Tibial nerve (tissue), 4 donors: ENCODE data around the gene MS4A12. TPM values are rescaled to one million over a fixed set of nuclear protein-coding genes. Genes with fewer than 3 reads are reported as not detected.
"Not testable (repeated sequence)": the region's sequence is repeated elsewhere in the genome, so short reads cannot be mapped to it uniquely, and the experiment has no call there.

Experiments used
- DNase-seq, 2 donors: peaks; one replicate each; pipeline ENCODE4 v3.0.0-alpha.2; 2019; ENCODE audit warnings: low spot score in 2 of 2
- H3K27ac ChIP-seq, 4 donors: fragments of 200-600 bp; sonication (generic) in 3 of 4; one replicate each; pipeline ENCODE4 v1.5.1; 2017 to 2019; ENCODE audit warnings: mild to moderate bottlenecking in 1 of 4
- H3K27me3 ChIP-seq, 2 donors: fragments of 200-600 bp; sonication (generic) in 1 of 2; one replicate each; pipeline versions ENCODE4 v1.5.1 to v1.6.0; 2017 to 2019
- H3K36me3 ChIP-seq, 3 donors: fragments of 200-600 bp; sonication (generic); one replicate each; pipeline ENCODE4 v1.5.1; 2018 to 2019
- H3K4me1 ChIP-seq, 4 donors: fragments of 200-600 bp; sonication (generic) in 3 of 4; one replicate each; pipeline ENCODE4 v1.5.1; 2017 to 2019
- H3K4me3 ChIP-seq, 4 donors: fragments of 200-600 bp; sonication (generic) in 3 of 4; one replicate each; pipeline ENCODE4 v1.5.1; 2017 to 2019; ENCODE audit warnings: mild to moderate bottlenecking in 1 of 4, moderate library complexity in 1 of 4
- H3K9me3 ChIP-seq, 4 donors: fragments of 200-600 bp; sonication (generic) in 3 of 4; one replicate each; pipeline ENCODE4 v1.5.1; 2017 to 2019
- EP300 ChIP-seq, 2 donors: sonication (generic); formaldehyde crosslinking; IDR thresholded peaks; one replicate each; pipeline ENCODE4 v1.6.1; 2017; ENCODE audit warnings: antibody characterized with exemption in 2 of 2, mild to moderate bottlenecking in 1 of 2
- POLR2A ChIP-seq, 2 donors: fragments of 450-650 bp; IDR thresholded peaks; one replicate each; pipeline ENCODE4 v1.6.1; 2017; ENCODE audit warnings: antibody characterized with exemption in 2 of 2, mild to moderate bottlenecking in 2 of 2, moderate library complexity in 2 of 2
- WGBS, 2 donors: methylation state at CpG; one replicate each; pipeline ENCODE4 v1.1.5; 2018; 5-methylcytosine and 5-hydroxymethylcytosine counted together
- total RNA-seq, 4 donors: library from RNA; depleted of rRNA; stranded (reverse); fragments of >200 nt; gene quantifications; one replicate each; pipeline ENCODE4 v1.1.0, GENCODE V29; 2016
- TF ChIP-seq, protein P1 (sequence below), 5 experiments: fragments of 200-600 bp in 3 of 5; fragments of 450-650 bp in 2 of 5; sonication (generic) in 3 of 5; IDR thresholded peaks; one replicate each; pipeline ENCODE4 v1.5.1; 2016 to 2019; ENCODE audit warnings: antibody characterized with exemption in 5 of 5, mild to moderate bottlenecking in 3 of 5, moderate library complexity in 2 of 5

MS4A12 gene, protein sequence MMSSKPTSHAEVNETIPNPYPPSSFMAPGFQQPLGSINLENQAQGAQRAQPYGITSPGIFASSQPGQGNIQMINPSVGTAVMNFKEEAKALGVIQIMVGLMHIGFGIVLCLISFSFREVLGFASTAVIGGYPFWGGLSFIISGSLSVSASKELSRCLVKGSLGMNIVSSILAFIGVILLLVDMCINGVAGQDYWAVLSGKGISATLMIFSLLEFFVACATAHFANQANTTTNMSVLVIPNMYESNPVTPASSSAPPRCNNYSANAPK
- total RNA-seq, result not detected

DNA sequence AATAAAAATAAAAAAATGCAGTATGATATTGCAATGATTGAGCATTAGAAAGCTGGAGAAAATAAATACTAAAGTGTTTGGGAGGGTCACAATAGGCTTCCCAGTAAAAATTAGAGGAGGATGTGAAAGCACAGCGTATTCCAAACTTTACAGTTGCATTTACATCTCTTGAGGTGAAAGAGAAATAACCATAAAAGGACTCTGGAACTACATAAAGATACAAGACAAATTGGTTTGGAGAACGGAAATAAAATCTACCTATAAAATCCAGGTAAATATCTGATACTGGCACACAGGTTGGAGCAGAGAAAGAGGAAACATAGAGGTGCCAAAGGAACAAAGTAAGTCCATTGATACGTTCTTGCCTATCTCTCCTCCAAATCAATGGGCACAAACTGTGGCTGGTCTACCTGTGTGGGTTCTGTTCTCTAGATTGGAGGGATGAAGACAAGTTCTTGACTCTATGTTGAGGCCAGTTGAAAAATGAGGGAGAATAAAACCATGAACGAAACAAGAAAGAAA, at the start of gene MS4A12:
TSS of gene MS4A12 (plus strand) at position 291 of the 522 bp plus-strand sequence. CDS start 4,541 bp downstream, outside the sequence.
- no peaks in the 10 kb centered on the region for H3K36me3 ChIP-seq
- H3K4me1 ChIP-seq, result no peaks in the 10 kb centered on the region
- TF ChIP-seq, protein P1, sequence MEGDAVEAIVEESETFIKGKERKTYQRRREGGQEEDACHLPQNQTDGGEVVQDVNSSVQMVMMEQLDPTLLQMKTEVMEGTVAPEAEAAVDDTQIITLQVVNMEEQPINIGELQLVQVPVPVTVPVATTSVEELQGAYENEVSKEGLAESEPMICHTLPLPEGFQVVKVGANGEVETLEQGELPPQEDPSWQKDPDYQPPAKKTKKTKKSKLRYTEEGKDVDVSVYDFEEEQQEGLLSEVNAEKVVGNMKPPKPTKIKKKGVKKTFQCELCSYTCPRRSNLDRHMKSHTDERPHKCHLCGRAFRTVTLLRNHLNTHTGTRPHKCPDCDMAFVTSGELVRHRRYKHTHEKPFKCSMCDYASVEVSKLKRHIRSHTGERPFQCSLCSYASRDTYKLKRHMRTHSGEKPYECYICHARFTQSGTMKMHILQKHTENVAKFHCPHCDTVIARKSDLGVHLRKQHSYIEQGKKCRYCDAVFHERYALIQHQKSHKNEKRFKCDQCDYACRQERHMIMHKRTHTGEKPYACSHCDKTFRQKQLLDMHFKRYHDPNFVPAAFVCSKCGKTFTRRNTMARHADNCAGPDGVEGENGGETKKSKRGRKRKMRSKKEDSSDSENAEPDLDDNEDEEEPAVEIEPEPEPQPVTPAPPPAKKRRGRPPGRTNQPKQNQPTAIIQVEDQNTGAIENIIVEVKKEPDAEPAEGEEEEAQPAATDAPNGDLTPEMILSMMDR (IDR thresholded peaks at IDR 0.05), result no peak
- TF ChIP-seq POLR2A (IDR thresholded peaks at IDR 0.05) (no peak), EP300 (IDR thresholded peaks at IDR 0.05) (no peak)
- H3K9me3 ChIP-seq, result no peaks in the 10 kb centered on the region
- no peak for DNase-seq
- H3K27me3 ChIP-seq, result no peaks in the 10 kb centered on the region
- H3K27ac ChIP-seq, result no peak within 1 kb of the TSS
- H3K4me3 ChIP-seq, result no peak within 1 kb of the TSS
- WGBS, 2 donors, result 64 to 83% methylated on average over 4 of the region's 4 CpGs

DNA sequence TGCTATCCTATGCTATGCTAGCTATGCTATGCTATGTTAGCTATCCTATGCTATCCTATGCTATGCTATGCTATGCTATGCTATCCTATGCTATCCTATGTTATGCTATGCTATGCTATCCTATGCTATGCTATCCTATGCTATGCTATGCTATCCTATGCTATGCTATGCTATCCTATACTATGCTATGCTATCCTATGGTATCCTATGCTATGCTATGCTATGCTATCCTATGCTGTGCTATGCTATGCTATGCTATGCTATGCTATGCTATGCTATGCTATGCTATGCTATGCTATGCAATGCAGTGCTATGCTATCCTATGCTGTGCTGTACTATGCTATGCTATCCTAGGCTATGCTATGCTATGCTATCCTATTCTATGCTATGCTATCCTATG, 45.5 kb upstream of the MS4A12 start:
- TF ChIP-seq, protein P1 (IDR thresholded peaks at IDR 0.05), result no peak
- TF ChIP-seq EP300 (IDR thresholded peaks at IDR 0.05), result no peak
- no peak for TF ChIP-seq POLR2A (IDR thresholded peaks at IDR 0.05)
- no peak overlapping the region for H3K4me3 ChIP-seq
- H3K27ac ChIP-seq, result no peak overlapping the region
- no peaks in the 10 kb centered on the region for H3K36me3 ChIP-seq
- no peaks in the 10 kb centered on the region for H3K4me1 ChIP-seq
- H3K9me3 ChIP-seq, result no peaks in the 10 kb centered on the region
- no peak for DNase-seq
- H3K27me3 ChIP-seq, result no peaks in the 10 kb centered on the region

DNA sequence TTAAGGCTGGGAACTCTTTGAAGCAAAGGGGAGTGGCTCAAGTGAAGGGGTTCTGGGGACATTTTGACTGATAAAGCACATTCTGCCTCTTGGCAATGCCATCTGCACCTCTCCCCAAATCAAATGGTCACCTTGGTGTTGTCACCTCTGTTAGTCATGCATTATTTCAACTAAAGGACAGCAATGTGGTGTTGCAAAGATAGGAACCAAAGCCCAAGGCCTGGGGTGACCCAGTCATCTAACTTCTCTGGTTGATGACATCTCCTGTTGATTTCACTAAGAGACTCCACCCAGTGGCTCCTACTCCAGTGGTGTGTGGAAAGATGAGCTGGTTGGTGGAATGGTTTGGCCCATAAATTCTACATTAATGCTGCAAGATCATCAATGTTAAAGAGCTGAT, 44.7 kb upstream of the MS4A12 start:
- H3K4me1 ChIP-seq, result no peaks in the 10 kb centered on the region
- no peak overlapping the region for H3K4me3 ChIP-seq
- no peak for TF ChIP-seq EP300 (IDR thresholded peaks at IDR 0.05)
- TF ChIP-seq, protein P1 (IDR thresholded peaks at IDR 0.05), result no peak
- TF ChIP-seq POLR2A (IDR thresholded peaks at IDR 0.05), result no peak
- DNase-seq, result no peak
- no peak overlapping the region for H3K27ac ChIP-seq
- H3K9me3 ChIP-seq, result no peaks in the 10 kb centered on the region
- no peaks in the 10 kb centered on the region for H3K27me3 ChIP-seq
- H3K36me3 ChIP-seq, result no peaks in the 10 kb centered on the region

DNA sequence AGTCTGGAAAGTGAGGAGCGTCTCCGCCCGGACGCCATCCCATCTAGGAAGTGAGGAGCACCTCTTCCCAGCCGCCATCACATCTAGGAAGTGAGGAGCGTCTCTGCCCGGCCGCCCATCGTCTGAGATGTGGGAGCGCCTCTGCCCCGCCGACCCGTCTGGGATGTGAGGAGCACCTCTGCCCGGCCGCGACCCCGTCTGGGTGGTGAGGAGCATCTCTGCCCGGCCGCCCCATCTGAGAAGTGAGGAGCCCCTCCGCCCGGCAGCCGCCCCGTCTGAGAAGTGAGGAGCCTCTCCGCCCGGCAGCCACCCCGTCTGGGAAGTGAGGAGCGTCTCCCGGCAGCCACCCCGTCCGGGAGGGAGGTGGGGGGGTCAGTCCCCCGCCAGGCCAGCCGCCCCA, 41.4 kb upstream of the MS4A12 start:
- not testable (repeated sequence) for H3K9me3 ChIP-seq, H3K27me3 ChIP-seq, DNase-seq, H3K36me3 ChIP-seq, H3K4me3 ChIP-seq, H3K4me1 ChIP-seq, H3K27ac ChIP-seq
- 94 to 97% methylated on average over 6 to 21 of the region's 32 CpGs for WGBS, 2 donors

DNA sequence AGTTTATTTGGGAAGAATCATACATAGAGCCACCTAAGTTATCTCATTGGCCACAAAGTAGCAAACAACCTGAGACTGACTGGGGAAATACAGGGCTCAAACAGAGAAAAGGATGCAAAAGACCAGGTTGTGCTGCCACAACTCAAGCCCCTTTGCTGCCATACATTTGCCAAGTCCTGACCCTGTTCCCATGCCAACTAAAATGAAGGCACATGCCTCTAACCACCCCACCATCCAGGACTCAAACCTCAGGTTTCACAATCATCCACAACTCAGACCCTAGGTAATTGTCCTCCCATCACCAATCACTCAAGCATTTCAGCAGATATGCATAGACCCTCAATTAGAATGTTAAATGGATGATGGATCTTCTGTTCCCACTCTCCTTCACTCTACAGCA, 38.4 kb upstream of the MS4A12 start:
- TF ChIP-seq, protein P1 (IDR thresholded peaks at IDR 0.05), result no peak
- no peak for TF ChIP-seq EP300 (IDR thresholded peaks at IDR 0.05)
- no peak for TF ChIP-seq POLR2A (IDR thresholded peaks at IDR 0.05)

More for the DNA sequence above, 38.4 kb upstream of the MS4A12 start:
- Histone ChIP-seq H3K9me3 (no peaks in the 10 kb centered on the region), H3K27me3 (no peaks in the 10 kb centered on the region), H3K27ac (no peak overlapping the region), H3K4me3 (no peak overlapping the region), H3K36me3 (no peaks in the 10 kb centered on the region), H3K4me1 (no peaks in the 10 kb centered on the region)
- DNase-seq, result no peak
